RWPE1 (cell line): ENCODE measurements around the gene HSPA4.

Experiments
- CTCF ChIA-PET: fragments of 350-600 bp; sonication (Branson Sonifier 250); formaldehyde crosslinking; extraction: SDS; loops from one replicate; lab custom pipeline; 2021; lab: Yijun Ruan, JAX
- POLR2A ChIA-PET: fragments of 400-600 bp; formaldehyde crosslinking; extraction: SDS; loops from one replicate; lab custom pipeline; 2020; ENCODE audit warnings: antibody characterized with exemption; ENCODE audit not compliant: low non-redundant PET; lab: Yijun Ruan, JAX
- DNase-seq: peaks from one replicate; pipeline ENCODE4 v3.0.0; 2012; ENCODE audit warnings: low spot score
- H3K27ac ChIP-seq: fragments of 450-650 bp; 2 replicates; pipeline ENCODE4 v1.5.1; 2017
- CTCF ChIP-seq: fragments of 450-650 bp; conservative IDR thresholded peaks from 2 replicates; pipeline ENCODE4 v1.5.1; 2017; ENCODE audit warnings: low read depth, mild to moderate bottlenecking

HSPA4 gene

GRCh38 chr5:133086366-133086875 lies 34.6 kb downstream of the HSPA4 start:
- H3K27ac ChIP-seq, result no peak overlapping the region
- ChIA-PET CTCF (no interaction called here), POLR2A (no interaction called here)
- no peak for DNase-seq
- no peak for TF ChIP-seq CTCF

- ChIA-PET POLR2A (no interaction called here), CTCF (interaction anchor here (0.6 kb wide), 1 partner anchor 382 kb away, joined by 3 read pairs; no protein-coding TSS in a partner anchor)
- no peak for DNase-seq
- TF ChIP-seq CTCF, result no peak
- H3K27ac ChIP-seq, result no peak overlapping the region
These were observed 36.3 kb downstream of the HSPA4 start for GRCh38 chr5:133088064-133088463.

- H3K27ac ChIP-seq, result no peak overlapping the region
- POLR2A ChIA-PET, result no interaction called here
- no peak for DNase-seq
- TF ChIP-seq CTCF, result no peak
- CTCF ChIA-PET, result no interaction called here
These were observed 39.2 kb downstream of the HSPA4 start for GRCh38 chr5:133091034-133091433.

- ChIA-PET POLR2A (interaction anchor here (0.7 kb wide), 1 partner anchor 14 kb away, joined by 3 read pairs; no protein-coding TSS in a partner anchor), CTCF (interaction anchor here (0.8 kb wide), 1 partner anchor 353 kb away, joined by 4 read pairs; no protein-coding TSS in a partner anchor)
- no peak for TF ChIP-seq CTCF
- H3K27ac ChIP-seq, result no peak overlapping the region
- DNase-seq, result no peak
These were observed 54.5 kb downstream of the HSPA4 start for GRCh38 chr5:133106343-133106742.

- ChIA-PET CTCF (interaction anchor here (0.6 to 0.8 kb wide), 3 partner anchors 208 to 354 kb away, joined by 4 to 5 read pairs (median 4); no protein-coding TSS in a partner anchor), POLR2A (interaction anchor here (0.7 kb wide), 1 partner anchor 13 kb away, joined by 3 read pairs; no protein-coding TSS in a partner anchor)
- DNase-seq, result no peak
- TF ChIP-seq CTCF, result no peak
- H3K27ac ChIP-seq, result peak overlapping the region; percentile 16; the same call in 1 of the 2 replicates
These were observed 55.2 kb downstream of the HSPA4 start for GRCh38 chr5:133106761-133107572.

- ChIA-PET CTCF (no interaction called here), POLR2A (no interaction called here)
- no peak for TF ChIP-seq CTCF
- no peak overlapping the region for H3K27ac ChIP-seq
- no peak for DNase-seq
These were observed 56.7 kb downstream of the HSPA4 start for GRCh38 chr5:133108481-133108921.
